ENCODE measurements around the gene KIF6.

KIF6 gene

DNA sequence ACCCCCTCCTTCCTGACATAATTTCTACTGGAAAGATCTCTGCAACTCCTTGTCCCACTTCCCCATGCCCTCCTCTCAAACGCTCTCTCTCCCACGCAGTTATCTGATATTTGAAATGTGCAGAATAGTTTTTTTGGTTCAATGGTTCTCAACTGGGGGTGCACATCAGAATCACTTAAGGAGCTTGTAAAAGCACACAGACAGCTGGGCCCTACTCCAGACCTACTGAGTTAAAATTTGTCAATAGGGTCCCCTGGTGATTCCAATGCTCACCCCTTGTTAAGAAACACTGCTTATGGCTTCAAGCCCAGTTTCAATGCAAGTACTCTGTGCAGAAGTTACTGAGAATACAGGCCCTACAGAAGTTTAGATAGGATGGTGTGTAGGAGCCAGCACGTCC is 357.5 kb downstream of the KIF6 start:
- no peak for DNase-seq

DNA sequence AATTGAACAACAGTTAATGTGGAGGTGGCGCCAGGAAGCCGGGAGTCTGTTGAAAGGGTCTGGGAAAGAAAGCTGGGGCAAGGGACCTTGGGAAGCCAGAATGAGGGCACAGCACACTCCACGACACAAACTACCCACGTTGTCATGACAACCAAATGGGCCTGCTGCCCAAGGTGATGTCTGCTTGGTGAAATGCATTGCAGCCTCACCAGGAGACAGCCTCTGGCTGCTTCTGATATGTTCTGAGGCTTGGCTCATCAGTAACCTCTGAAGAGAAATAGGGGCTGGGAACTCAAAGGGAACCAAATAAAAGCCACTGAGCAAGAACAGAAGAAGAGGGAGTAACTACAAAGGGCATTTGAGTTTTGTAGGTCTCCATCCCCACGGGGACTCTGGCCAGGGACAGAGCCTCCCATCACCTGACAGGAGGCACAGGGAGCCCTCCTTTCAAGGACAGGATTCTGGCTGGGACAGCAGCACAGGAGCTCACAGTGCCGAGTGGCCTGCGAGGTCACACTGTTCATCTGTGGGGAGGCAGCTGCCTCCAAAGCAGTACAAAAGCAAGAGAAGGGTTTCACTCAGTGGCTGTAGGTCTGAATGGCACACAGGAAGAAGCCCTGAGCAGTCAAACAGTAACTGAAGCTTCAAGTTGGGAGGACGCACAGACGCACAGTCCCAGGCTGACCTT is 358.1 kb downstream of the KIF6 start:
- no peak for DNase-seq

DNA sequence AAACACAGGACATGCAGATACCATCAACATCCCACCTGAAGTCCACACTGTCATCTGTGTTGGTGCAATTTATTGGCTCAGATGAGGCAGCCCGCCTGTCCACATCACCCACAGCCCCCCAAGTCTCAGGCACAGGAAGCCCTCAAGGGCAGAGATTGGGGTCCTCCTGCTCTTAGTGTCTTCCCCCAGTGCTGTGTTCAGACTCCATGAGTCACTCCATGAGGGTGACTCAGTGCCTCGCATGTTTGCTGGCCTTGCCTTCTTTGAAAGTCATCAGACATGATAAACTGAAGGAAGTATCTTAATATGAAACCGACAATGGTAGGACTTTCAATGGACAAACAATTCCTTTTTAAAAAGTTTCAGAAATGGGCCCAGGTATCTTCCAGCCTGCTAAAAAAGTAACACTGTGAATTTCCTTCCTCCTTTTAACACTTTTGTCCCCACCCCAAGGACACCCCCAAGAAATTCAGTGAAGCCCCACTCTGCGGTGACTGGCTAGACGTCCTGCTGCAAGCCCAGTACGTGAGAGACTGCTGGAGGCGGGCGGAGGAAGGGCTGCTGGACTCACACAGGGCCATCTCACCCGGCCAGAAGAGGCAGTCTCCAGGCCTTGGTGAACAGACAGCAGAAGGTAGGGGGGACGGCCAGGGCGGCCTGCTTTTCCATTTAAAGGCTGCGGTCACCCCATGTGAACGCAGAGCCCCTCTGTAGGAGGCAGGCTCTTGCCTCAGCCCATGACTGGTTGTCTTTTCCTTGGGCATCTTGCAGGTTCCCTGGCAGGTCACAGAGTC is 359.7 kb downstream of the KIF6 start:
- DNase-seq, result no peak

DNA sequence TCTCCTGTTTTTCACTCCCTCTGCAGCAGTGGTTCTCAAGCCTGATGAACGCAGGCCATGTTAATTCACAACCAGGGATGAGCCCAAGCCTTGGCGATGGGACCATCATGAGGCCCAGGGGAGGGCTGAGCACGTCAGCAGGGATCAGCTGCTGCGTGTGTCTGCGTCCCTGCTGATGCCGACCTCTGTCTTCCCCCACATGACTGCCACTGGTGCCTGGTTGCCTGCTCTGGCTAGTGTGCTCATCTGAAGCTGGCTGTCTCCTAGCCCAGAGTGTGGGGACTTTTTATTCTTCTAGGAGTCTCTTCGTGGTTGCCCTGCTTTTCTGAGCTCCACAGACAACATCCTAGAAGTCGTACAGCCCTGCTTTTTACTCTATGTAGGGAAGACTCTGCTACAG is 361.9 kb downstream of the KIF6 start:
- no peak for DNase-seq

DNA sequence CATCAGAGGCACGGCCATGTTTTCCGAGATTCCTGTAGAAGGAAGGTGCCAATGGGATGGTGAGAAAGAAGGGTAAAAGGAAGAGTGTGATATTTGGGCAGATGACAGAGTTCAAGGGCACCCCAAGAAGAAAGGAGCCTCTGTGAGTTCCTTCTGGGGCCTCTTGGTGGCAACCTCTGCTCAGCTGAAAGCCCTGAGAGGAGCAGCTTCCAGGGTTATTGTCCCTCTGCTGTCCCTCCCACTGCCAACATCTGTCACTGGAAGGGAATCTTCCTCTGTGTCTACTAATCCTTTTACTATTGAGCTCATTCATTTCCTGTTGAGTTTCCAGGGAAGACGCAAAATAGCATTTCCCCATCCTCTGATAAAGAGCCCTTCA is 362.7 kb downstream of the KIF6 start:
- peak; percentile 23 for DNase-seq

DNA sequence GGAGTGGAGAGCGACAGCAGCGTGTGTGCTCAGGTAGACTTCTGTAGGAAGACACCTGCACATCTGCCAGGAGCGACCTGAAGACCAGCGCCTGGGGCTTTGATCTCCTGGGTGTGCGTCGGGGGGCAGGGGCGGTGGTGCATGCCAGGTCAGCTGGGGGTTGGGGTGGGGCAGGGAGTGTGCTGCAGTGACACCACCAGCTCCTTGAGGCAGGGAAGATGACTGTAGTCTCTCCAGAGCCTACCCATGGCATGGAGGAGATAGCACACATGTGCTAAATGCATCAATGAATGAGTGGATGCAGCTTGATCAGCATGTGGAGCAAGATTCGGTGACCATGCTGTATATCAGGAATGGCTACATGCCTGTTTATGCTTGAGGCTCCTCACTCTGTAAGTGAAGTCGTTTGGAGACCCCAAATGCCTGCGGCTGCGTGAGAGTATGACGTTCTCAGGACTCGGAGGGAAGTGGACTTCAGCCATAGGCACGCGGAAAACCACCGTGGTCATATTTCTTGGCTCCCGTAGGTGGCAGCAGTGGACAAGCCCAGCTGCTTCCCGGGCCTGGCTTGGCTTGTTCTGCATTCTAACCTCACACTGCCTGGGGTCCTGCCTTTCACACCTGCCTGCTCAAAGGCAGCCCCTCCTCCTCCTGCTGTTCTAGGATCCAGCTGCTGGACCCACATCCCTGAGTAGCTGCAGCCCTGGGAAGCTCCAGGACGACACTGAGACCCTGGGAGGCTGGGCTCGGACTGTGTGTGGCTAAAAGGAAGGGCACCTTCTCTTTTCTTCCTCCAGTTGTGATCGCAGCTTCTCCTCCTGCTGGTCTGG is 363.3 kb downstream of the KIF6 start:
- DNase-seq, result peak; percentile 50

DNA sequence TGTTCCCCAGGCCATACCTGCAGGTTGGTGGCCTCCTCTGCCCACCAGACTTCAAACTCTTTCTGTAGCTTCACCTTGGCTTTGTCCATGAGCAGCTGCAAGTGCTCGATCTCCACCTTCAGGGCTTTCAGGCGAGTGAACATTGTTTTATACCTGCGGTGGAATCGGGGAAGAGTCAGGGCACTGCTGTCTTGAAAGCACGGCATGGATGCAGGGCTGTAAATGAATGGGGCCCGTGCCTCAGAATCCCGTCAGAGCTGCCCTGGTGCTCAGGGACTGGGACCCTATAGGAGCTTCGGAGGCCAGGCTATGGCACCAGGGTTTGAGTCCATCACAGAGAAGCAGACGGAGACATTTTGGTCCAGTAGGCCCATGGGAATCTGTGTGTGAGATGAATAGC is 364.8 kb downstream of the KIF6 start:
- DNase-seq, result no peak

DNA sequence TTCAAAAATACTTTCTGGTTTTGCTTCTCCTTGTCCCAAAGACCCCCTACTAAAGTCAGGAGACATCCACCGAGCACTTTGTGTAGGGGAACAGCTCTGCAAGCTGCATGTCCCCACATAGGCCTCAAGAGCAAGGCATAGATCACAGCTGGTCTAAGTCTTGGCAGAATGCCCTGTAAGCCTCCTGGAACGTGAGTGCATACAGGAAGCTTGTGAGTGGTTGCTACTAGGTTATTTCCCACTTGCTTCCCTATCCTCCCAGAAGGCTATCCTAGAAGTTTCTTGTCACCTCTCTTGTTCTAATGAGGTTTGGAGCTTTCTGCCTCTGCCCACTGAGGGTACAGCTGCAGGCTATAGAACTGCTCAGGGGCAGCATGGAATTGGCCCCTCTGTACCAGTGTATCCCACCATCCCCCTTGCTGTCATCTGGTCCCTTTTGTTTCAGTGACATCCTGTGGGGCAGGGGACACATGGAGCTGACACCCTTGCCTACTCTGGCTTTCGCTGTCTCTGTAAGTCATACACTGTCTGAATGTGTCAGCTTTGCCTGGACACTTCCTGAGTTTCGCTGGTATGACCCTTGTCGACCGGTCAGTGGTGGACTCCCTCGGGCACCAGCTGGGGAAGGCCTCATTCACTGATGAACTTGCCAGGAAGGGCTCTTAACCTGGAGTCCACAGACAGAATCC is 367.1 kb downstream of the KIF6 start:
- DNase-seq, result peak; percentile 79

DNA sequence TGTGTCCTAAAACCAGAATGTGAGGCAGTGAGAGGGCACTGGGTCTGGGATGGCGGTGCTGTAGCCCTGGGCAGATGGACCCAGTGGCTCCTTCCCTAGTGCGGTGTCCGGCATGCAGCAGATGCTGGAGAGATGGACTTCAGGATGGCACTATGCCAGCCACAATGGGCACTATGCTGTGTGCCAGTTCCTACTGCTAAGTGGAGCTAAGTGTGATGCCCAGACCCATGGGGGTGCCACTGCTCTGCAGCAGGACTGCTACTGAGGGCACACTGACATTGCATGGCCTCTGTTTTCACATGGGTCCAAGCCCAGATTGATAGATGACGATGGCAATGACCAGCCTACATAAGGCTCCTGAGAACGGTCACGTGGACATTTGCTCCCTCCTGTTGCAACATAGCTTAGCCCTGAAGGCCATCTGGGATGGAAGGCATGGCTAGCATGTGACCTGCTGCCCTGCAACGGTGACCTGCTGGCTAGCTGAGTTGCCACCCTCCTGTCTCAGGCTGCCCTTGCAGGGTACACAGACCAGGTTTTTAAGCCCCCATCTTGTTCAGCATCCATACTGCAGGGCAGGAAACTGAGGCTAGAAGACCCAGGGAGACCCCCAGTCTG is 371.4 kb downstream of the KIF6 start:
- DNase-seq, result no peak

DNA sequence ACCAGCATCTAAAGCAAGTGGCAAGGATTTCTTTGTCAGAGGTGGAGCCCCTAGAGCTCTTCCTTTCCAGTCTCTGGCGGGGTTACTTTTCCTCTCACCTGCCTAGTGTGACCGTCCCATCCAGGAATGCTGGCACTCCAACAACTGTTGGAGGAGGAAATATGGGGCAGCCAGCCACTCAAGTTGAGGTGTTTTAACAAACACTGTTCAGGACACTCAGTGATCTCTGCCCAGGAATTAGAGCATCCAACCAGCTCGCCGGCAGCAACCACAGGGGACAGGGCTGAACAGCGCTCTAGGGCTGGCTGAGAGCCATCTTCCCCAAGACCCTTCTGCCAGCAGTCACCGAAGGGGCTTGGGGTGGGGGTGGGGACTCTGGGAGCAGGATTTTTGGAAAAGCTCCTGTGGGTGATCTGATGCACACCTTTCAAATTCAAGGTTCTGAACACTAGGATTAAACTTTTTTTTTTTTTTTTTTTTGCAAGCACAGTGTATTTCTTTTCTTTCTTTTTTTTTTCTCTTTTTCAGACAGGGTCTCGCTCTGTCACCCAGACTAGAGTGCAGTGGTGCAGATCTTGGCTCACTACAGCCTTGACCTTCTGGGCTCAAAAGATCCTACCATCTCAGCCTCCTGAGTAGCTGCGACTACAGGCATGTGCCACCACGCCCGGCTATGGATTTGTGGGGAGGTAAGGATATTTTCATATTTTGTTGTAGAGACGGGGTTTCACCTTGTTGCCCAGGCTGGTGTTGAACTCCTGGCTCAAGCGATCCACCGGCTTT is 374.3 kb downstream of the KIF6 start:
- DNase-seq, result no peak

DNA sequence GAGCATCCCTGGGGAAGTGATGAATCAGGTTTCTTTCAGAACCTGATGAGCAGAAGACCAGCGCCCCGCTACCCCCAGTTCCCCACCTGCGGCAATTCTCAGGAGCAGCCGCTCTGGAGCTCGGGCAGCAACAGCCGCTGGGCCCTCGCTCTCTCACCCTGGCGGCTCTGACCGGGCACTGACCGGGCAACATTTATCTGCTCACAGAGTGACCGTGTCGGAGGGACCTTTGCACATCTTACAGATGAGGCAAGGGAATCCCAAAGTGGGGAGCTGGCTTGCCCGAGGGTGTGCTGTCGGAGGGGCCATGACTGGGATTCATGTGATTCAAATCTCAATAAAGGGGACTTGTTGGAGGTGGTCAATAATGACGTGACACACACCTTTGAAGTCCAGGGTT is 376.5 kb downstream of the KIF6 start:
- no peak for DNase-seq

DNA sequence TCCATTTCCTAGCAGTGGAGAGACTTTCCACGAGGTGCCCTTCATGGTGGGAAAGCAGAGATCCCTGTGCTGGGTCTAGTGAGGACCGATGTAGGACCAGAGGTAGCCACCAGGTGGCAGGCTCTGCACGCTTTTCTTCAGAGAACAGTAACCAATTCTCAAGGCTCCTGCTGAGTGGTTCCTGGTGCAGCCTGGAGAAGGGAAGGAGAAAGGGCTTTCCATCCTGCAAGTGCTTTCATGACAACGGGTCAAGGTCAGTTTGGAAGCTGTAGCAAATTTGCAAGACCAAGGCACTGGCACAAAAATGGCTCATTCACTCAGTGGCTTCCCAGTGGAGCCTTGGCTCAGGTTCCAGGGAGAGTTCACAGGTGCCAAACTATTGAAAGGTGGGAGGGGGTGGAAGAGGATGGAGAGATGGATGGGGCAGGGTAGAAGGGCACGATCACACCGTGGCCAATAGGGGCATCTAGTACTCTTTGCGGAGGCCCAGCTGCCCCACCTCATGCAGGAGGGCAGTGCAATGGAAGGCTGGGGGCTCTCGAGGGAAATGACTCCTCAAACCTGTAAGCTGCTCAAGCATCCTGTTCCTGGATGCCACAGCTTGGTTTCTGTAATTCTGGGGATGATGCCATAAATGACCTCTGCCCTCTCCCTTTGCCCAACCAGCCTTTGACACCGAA is 377.2 kb downstream of the KIF6 start:
- peak; percentile 66 for DNase-seq

DNA sequence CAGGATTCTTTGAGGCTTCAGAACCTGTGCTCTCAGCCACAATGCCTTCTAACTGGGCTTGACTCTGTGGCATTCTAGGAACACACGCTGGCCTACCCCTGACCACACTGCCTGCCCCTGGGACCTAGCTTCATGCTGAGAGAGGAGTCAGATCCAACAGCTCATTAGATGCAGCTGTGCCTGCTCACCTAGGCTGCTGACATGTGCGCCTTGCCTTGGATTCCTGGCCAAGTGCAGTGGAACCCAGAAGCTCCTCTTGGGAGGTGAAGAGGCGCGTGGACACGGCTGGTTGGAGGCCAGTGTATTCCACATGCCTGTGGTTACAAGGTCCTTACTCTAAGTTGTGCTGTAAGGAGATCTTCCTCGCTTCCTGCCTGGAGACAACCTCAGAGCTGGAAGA is 378.0 kb downstream of the KIF6 start:
- peak; percentile 66 for DNase-seq

DNA sequence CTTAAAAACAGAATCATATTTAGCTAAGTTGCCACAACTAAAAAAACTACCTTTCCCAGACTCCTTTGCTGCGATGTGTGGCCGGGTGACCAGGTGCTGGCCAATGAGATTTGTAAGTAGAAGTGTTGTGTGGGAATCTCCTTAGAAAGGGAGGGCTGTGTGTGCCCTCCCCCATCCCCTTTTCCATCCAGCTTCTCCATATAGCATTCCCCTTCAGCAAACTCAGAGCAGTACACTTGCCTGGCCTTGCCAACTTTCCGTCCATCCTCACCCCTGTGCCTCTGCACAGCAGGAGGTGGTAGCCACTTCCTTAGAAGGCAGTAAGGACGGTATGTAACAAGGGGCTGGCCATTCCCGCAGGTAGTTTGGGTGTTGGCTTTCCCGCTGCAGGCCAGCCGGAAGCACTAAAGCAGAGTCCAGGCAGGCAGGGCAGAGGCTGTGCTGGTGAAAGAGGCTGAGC is 380.4 kb downstream of the KIF6 start:
- no peak for DNase-seq

DNA sequence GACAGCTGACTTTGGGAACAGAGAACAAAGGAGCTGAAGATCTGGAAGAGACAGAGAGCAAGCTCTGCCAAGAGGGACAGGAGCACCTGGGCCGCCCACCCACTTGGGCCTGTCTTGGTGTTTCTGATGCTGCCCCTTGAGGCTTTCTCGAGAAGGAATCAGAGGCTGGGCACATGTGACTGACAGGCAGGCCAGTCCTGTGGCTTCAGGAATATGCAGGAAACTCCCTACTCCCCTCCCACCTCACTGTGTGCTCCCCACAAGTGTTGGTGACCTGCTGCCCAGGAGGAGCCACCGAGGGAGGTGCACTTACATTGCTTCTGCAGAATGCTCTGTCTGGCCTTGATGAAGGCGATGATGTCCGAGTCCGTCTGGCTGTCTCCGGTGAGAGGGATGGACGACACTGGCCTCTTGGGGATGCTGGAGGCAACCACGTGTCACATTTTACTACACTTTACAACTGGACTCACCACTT is 381.8 kb downstream of the KIF6 start:
- DNase-seq, result no peak

DNA sequence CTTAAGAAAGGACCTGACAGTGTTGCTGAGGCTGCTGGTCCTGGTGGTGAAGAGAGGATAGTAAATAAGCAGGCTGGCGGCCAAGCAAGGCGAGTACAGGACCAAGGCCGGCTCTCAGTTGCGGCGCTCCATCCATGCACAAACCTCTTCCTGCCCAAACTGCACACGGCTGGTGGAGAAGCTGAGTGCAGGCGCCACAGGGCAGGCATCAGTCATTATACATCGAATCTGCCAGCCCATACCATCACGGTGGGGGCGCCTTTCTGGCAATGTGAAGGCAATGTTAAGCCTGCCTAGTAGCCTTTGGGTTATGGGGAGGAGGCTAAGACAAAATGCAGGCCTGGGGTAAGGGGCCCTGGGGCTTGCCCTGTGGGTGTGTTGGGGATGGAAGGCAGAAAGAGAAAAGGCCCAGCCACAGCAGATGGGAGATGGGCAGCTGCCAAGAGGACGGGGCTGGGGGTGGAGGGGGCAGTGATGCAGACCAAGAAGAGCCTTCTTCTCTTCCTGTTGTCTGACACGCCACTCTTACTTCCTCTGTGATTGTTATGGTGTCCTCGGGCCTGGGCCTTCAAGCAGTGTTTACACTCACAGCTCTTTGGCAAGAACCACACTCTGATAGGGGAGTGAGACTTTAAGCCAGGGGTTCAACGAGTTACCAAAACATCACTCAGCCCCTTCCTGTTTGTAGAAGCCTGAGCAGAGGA is 382.4 kb downstream of the KIF6 start:
- peak; percentile 76 for DNase-seq

DNA sequence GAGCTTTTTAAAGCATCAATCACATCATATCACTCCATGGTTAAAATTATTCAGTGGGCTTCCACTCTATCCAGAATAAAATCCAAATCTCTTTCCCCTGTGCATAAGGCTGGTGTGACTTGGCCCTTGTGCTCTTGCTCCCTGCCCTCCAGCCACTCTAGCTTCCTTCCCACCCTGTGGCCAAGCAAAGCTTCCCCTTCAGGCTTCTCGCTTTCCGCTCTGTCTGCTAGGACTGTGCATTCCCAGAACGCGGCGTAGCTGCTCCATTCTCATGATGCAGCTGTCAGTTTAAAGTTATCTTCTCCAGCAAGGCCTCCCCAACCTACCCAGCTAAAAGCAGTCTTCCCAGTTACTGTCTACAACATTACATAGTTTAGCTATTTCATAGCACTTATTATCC is 383.3 kb downstream of the KIF6 start:
- no peak for DNase-seq

DNA sequence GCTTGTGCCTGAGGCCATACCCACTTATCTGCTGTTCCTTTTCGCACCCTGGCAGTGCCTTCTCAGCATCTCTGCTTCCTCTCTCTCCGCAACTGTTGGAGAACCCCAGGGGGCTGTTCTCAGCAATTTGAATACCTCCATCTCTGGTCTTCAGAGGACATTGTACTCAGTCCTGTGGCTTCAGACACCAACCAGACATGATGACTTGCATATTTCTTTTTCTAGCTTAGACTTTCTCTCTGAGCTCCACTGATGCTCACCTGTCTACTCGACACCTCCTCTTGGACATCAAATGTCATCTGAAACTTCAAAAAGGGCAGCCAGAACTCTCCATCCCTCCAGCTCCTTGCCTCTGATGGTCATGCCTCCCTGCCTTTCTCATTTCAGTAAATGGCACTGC is 383.9 kb downstream of the KIF6 start:
- DNase-seq, result no peak

DNA sequence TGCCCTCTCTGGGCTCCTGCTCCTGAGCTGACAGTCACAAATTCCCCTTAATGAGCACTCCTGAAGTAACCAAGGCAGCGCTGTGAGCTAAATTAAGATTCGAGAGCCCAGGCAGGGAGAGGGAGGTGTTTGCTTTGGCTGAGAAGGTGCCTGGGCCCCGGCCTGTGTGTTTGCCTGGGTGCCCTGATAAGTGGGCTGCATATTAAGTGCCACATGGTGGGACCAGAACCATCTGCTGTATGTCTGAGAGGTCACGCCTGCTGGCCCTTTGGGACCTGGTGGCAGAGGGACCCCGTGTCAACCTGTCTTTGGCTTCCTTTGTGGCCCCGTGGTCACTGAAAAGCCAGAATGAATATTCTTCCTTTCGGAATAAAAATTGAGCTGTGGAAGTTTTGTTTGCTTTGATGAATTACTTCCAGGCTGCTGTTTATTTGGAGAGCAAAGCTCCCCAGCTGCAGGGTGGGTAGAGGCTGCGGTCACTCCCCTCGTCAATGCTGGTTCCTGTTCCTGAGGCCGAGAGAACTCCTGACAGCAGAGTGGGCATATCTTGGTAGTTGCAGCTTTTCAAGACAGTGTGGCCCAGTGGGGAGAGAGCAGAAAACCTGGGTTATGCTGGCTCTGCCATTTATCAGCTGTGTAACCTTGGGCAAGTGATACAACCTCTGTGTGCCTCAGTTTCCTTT is 385.2 kb downstream of the KIF6 start:
- peak; percentile 92 for DNase-seq
